GM19025 (cell line): ENCODE measurements around the gene YPEL2.

Experiments used
- ATAC-seq: cut with Tn5 transposase; IDR thresholded peaks from one replicate; pipeline ENCODE4 v1.9.1; 2021; ENCODE audit warnings: mild to moderate bottlenecking, low read depth, moderate library complexity; ENCODE audit not compliant: unreplicated experiment

Gene YPEL2

GRCh38 chr17:59355030-59355701, 23.7 kb downstream of the YPEL2 start:
- no peak for ATAC-seq

DNA sequence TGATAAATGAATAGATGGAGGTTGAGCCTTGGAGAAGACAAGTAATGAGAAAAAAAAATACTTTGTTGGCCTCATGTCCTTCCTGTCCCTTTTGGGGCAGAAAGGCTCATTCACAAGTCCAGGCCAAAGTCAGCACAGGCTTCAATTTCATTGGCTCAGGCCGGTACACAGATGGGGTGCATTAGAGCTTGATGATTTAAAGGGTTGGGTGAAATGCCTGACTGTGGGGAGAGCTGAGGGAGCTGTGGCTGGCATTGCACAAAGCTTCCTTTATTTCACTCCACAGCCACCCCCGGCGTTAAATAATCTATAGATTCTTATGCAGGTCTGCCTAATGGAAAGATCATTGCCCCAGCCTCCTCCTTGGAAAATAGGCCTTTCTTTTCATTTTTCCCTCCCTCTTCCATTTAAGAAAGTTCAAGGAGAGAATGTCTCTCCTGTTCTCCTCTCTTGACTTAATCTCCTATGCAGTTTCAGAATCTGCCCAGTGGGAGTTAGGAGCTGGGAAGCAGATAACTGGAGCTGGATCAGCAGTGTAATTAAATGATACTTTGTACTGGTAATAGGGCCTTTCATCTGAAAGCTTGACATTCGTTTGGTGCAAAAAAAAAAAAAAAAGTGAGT, 24.4 kb downstream of the YPEL2 start:
- ATAC-seq: no peak

- ATAC-seq: no peak
These were observed 25.2 kb downstream of the YPEL2 start for GRCh38 chr17:59356543-59357218.

DNA sequence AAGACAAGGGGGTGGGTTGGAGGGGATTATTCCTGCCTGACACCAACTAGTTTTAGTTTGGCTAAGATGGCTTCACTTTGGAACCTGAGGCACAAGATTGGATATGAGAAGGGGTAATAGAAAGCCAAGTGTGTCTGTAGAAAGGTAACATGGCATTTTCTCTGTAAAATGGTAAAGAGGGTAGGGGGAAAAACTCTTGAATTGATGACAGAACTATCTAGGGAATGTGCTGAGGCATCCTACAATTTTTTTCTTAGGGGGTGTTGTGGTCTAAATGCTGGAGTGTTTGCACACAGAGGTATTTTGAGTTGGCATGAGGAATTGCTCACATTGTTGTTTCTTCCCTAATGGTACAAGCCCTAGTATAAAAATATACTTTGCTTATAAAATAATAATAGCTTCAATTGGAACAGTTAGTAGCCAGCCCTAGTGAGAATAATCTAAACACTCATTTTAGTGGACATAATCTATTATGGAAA, 25.8 kb downstream of the YPEL2 start:
- no peak for ATAC-seq

GRCh38 chr17:59357929-59358328, 26.5 kb downstream of the YPEL2 start:
- ATAC-seq: no peak

DNA sequence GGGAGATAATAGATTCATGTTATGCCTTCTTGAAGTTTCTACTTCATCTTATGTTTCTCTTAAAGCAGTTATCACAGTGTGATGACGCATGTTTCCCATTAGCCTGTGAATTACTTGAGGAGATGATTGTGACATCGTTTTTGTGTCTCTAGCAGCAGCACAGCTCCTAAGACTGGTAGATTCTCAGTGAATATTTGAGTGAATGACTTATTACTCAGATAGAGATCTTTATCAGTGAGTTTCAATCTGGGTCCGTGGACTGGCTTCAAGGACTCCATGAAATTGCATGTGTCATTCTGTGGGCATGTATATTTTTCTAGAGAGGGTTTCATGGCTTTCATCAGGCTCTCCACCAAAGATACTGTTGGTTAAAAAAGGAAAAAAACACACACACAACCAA, 29.9 kb downstream of the YPEL2 start:
- no peak for ATAC-seq

- ATAC-seq: no peak
These were observed 30.7 kb downstream of the YPEL2 start for GRCh38 chr17:59361916-59362810.

- ATAC-seq: no peak
These were observed 31.4 kb downstream of the YPEL2 start for GRCh38 chr17:59362811-59363205.

- no peak for ATAC-seq
These were observed 34.0 kb downstream of the YPEL2 start for GRCh38 chr17:59365383-59365981.

DNA sequence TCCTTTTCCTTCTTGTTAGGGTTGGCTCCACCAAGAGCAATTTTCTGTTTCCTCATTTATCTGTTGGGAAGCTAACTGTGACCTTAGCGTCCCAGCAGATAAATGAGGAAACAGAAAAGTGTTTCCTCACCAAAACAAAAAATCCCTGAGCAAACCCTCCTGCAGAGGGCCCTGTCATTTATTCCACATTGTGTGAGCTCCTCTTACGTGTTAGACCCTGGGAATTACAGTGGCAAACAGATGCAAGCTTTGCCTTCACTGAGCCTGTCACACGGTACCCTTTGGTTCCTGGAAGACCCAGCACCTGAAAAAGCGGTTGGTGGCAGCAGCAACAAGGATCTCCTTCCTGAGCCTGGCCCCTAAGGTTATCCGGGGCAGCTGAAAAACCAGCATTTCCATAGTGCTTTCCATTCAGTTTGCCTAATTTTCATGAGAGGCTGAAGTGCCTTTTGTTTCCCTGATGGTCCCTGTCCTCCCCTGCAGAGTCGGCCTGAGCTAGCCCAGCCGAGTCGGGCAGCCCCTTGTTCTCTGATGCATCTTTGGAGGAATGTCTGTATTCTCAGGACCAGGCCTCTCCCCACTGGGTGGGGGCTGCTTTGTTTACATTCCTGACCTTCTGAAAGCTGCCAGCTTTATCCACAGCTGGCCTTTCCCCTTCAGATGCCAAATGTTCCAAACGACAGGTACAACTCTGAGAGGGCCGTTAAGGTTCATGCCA, 34.7 kb downstream of the YPEL2 start:
- no peak for ATAC-seq

- no peak for ATAC-seq
These were observed 35.6 kb downstream of the YPEL2 start for GRCh38 chr17:59366773-59367656.

DNA sequence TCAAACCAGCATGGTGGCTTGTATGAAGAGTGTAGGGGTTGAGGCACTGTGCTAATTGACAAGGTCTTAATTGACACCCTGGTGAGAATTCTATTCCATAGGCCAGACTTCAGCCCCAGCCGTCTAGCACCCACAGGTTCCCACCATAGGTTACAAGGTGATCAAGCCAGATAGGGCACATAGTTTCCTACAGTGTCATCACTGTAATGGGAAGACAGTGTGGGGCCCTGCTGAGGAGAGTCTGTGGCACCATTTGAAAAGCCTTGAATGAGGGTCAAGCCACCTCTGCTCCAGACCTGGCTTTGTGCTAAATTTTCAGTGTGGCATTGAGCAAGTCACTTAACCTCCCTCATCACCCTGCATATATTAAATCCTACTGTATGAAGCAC, 36.2 kb downstream of the YPEL2 start:
- ATAC-seq: no peak

DNA sequence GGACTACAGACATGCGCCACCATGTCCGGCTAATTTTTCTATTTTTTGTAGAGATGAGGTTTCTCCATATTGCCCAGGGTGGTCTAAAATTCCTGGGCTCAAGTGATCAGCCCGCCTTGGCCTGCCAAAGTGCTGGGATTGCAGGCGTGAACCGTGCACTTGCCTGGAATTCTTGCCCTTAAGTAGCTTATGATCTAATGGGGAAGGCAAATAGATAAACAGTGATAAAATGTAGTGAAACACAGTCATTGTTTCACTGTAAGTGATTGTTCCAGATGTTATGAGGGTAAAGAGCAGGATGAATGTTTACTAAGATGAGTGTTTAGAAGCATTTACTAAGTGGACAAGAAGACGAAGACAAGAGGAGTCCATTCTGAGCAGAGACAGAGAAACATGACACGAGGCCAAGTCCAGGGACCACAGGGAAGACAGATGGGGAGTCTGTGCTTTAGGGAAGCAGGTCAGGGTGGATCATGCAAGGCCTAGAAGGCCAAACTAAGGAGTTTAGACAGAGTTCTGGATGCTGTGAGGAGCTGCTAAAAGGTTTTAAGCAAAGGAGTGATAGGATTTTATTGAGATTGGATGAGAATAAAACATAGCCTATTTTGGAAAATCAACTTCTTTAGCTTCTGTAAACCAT, 36.9 kb downstream of the YPEL2 start:
- no peak for ATAC-seq

DNA sequence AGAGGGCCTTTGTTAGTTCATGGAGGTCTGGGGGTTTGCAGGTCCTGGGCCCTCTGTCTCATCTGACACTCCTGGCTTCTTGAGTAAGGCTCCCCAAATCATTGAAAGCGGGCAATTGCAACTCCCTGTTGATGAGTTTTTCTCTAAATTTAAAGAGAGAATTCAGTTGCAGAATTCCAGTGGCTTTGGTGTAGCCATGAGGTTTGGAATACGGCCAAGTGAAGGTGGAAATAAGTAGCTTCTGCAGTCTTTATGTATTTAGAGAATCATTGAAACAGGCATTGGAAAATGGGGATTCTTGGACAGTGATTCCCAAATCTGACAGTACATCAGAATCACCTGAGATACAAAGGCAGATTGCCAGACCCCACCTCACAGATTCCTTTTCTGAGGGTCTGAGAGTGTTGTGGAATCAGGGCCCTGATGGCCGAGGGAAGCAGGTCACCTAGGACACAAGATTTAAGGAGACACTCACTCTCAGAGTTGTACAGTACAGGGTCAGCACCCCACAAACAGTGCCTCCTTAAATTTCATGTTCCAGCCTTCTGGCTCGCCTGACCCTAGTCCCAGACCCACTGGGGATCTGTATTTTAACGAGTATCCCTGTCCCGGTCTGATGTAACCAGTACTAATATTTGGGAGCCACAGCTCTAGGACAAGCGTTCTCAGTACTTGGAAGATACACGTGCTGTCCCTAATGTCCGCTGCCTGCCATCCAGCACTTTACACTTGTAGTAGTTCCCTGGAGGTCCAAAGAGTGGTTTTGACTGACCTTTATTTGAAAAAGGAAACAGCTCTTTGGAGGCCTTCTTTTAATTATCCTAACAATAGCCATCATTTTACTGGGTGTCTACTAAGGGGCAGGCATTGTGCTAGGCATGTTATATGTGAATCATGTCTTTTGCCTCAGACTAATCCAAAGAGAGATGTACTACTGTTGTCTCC, 37.8 kb downstream of the YPEL2 start:
- no peak for ATAC-seq

GRCh38 chr17:59370593-59371299, 39.3 kb downstream of the YPEL2 start:
- no peak for ATAC-seq

DNA sequence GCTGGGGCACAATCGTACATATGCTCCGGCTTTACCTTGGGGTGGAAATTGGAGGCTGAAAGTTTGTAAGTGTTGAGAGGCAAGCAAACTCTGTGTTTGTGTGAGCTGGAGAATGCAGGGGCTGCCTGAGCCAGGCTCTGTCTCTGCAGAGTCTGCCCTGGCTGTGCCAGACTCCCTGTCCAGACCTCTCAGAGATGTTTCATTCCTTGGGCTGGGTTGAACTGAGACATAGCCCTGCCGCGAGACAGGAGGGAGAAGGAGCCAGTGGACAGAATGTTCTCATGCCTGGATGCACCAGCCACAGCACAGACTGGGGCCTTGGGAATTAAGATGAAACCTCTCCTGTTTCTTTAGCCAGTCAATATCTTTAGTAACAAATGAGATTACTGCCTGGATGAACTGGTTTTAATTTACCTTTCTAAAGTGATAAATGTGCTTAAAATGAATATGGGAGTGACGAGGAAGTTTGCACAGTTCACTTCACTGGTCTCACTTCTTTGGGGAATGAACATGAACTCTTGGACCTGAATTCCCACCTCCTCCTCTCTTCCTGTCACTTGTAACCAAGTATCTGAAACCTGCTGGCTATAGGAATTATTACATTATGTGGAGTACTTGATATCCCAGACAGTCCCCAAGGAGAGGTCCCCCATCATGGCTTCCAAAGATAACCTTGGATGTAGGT, 40.1 kb downstream of the YPEL2 start:
- ATAC-seq: no peak
